Left lung (tissue), 10 donors: ENCODE data around the gene HSBP1L1. TPM values are rescaled to one million over a fixed set of nuclear protein-coding genes. Genes with fewer than 3 reads are reported as not detected.
A peak's percentile ranks its signal among the peaks of the same experiment; 100 is the strongest.

Source experiments
- ATAC-seq: fragments of 200-7000 bp; cut with Tn5 transposase; one replicate; pipeline ENCODE4 v1.9.1; 2020; ENCODE audit warnings: moderate library complexity
- DNase-seq, 4 donors: peaks; one replicate each; pipeline ENCODE4 v3.0.0-alpha.2; 2013 to 2020
- H3K27ac ChIP-seq, 2 donors: fragments of 200-600 bp; sonication (generic) in 1 of 2; one replicate each; pipeline versions ENCODE4 v1.5.0 to v1.8.0; 2020 to 2021
- H3K27me3 ChIP-seq, 2 donors: fragments of 200-600 bp; sonication (generic) in 1 of 2; one replicate each; pipeline versions ENCODE4 v1.5.0 to v1.8.0; 2020 to 2021
- H3K36me3 ChIP-seq, 2 donors: fragments of 200-600 bp; sonication (generic) in 1 of 2; one replicate each; pipeline versions ENCODE4 v1.5.0 to v1.8.0; 2020 to 2021
- H3K4me1 ChIP-seq, 2 donors: fragments of 200-600 bp; one replicate each; pipeline ENCODE4 v1.8.0; 2021
- H3K4me3 ChIP-seq, 2 donors: fragments of 200-600 bp; sonication (generic) in 1 of 2; one replicate each; pipeline versions ENCODE4 v1.5.0 to v1.8.0; 2020 to 2021; ENCODE audit warnings: mild to moderate bottlenecking in 1 of 2
- H3K9me3 ChIP-seq, 2 donors: fragments of 200-600 bp; sonication (generic) in 1 of 2; one replicate each; pipeline versions ENCODE4 v1.5.0 to v1.8.0; 2020 to 2021
- intact Hi-C, 2 donors: fragments of 100-400 bp; cut with DNase I; formaldehyde crosslinking; loops; one replicate each; pipeline versions ENCODE4 v1.11.2 to v1.14.2; 2022
- polyA plus RNA-seq, 6 donors: library from polyadenylated mRNA; unstranded; fragments of 120-200 nt; gene quantifications; one replicate each; pipeline ENCODE4 v1.2.1, GENCODE V29; 2013; ENCODE audit not compliant: insufficient read length in 6 of 6
- total RNA-seq, 2 donors: library from RNA; stranded (reverse); fragmentation: NEBNext Ultra II Directional; extraction: Animal tissue kit (Norgen Biotek cat#: 25700); gene quantifications; one replicate each; pipeline ENCODE4 v1.2.1, GENCODE V29; 2021
- TF ChIP-seq, protein P1 (sequence below), 2 donors: fragments of 200-600 bp; sonication (generic) in 1 of 2; IDR thresholded peaks; one replicate each; pipeline versions ENCODE4 v1.5.0 to v1.8.0; 2021; ENCODE audit warnings: antibody characterized with exemption in 2 of 2
- donor health status: DM: no; HTN: yes; CAD: no.
- donor health status: DM: no; HTN: no; CAD: no.

HSBP1L1 gene
- total and polyA plus RNA-seq, 8 donors, result 21.7 to 38.5 (median 26.5) TPM

- Histone ChIP-seq H3K4me1 (no peaks in the 10 kb centered on the region), H3K4me3 (no peak overlapping the region), H3K27ac (no peak overlapping the region), H3K27me3 (no peaks in the 10 kb centered on the region), H3K36me3 (no peaks in the 10 kb centered on the region), H3K9me3 (peaks cover 0 to 35% of the 10 kb centered on the region in 2 donors)
- TF ChIP-seq, protein P1, sequence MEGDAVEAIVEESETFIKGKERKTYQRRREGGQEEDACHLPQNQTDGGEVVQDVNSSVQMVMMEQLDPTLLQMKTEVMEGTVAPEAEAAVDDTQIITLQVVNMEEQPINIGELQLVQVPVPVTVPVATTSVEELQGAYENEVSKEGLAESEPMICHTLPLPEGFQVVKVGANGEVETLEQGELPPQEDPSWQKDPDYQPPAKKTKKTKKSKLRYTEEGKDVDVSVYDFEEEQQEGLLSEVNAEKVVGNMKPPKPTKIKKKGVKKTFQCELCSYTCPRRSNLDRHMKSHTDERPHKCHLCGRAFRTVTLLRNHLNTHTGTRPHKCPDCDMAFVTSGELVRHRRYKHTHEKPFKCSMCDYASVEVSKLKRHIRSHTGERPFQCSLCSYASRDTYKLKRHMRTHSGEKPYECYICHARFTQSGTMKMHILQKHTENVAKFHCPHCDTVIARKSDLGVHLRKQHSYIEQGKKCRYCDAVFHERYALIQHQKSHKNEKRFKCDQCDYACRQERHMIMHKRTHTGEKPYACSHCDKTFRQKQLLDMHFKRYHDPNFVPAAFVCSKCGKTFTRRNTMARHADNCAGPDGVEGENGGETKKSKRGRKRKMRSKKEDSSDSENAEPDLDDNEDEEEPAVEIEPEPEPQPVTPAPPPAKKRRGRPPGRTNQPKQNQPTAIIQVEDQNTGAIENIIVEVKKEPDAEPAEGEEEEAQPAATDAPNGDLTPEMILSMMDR (IDR thresholded peaks at IDR 0.05), result no peak
- no peak for DNase-seq
- ATAC-seq, result no peak
- intact Hi-C loops, result no loop called here
Measured at GRCh38 chr18:80000877-80001276, 36.4 kb downstream of the HSBP1L1 start.

- TF ChIP-seq, protein P1 (IDR thresholded peaks at IDR 0.05), result no peak
- intact Hi-C loops, result no loop called here
- H3K4me1 ChIP-seq, result no peaks in the 10 kb centered on the region
Measured at GRCh38 chr18:80002468-80002867, 38.0 kb downstream of the HSBP1L1 start.

DNA sequence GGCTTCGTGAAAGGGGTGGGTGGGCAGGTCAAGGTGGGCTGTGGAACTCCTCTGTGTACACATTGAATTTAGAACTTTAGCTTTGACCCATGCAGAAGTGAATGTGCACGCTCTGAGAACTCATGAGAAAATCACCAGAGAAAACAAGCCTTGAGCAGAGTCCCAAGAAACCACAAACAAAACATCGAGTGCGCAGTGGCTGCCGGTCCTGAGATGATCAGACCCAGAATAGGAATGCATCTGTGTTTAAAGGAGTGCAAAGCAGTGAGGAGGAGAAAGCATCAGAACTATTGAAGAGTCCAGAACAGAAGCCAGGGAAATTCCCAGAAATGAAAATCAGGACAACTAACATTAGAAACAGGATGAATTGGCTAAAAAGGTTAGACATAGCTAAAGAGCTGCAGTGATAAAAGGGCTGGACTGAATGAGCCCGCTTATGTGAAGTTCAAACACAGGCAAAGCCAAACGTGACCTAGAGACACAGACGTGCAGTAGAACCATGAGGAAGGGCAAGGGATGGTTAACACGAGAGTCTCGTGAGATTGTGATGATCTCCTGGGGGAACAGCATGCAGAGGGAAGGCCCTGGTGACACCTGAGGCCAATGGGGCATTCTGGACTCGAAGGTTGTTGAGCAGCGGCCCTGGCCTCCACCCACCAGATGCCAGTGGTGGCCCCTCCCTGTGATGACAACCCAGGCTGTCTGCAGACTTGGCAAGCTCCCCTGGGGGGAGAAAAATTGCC lies 40.3 kb downstream of the HSBP1L1 start:
- DNase-seq, result no peak
- intact Hi-C loops, result no loop called here
- peaks cover 0 to 50% of the 10 kb centered on the region in 2 donors for H3K9me3 ChIP-seq
- no peak overlapping the region for H3K27ac ChIP-seq
- no peak for ATAC-seq
- no peaks in the 10 kb centered on the region for H3K27me3 ChIP-seq
- no peak overlapping the region for H3K4me3 ChIP-seq
- TF ChIP-seq, protein P1 (IDR thresholded peaks at IDR 0.05), result no peak
- H3K36me3 ChIP-seq, result no peaks in the 10 kb centered on the region
- H3K4me1 ChIP-seq, result no peaks in the 10 kb centered on the region

More at GRCh38 chr18:80002468-80002867, 38.0 kb downstream of the HSBP1L1 start:
- Histone ChIP-seq H3K4me3 (no peak overlapping the region), H3K36me3 (no peaks in the 10 kb centered on the region), H3K27ac (no peak overlapping the region), H3K9me3 (peaks cover 0 to 38% of the 10 kb centered on the region in 2 donors), H3K27me3 (no peaks in the 10 kb centered on the region)
- DNase-seq (no peak), ATAC-seq (no peak)

GRCh38 chr18:80006724-80007123 lies 42.3 kb downstream of the HSBP1L1 start:
- intact Hi-C loops, result no loop called here
- no peaks in the 10 kb centered on the region for H3K27me3 ChIP-seq
- no peak overlapping the region for H3K4me3 ChIP-seq
- DNase-seq (no peak), ATAC-seq (no peak)
- no peaks in the 10 kb centered on the region for H3K4me1 ChIP-seq
- no peaks in the 10 kb centered on the region for H3K36me3 ChIP-seq
- no peak overlapping the region for H3K27ac ChIP-seq
- peaks cover 0 to 51% of the 10 kb centered on the region in 2 donors for H3K9me3 ChIP-seq
- TF ChIP-seq, protein P1 (IDR thresholded peaks at IDR 0.05), result no peak

DNA sequence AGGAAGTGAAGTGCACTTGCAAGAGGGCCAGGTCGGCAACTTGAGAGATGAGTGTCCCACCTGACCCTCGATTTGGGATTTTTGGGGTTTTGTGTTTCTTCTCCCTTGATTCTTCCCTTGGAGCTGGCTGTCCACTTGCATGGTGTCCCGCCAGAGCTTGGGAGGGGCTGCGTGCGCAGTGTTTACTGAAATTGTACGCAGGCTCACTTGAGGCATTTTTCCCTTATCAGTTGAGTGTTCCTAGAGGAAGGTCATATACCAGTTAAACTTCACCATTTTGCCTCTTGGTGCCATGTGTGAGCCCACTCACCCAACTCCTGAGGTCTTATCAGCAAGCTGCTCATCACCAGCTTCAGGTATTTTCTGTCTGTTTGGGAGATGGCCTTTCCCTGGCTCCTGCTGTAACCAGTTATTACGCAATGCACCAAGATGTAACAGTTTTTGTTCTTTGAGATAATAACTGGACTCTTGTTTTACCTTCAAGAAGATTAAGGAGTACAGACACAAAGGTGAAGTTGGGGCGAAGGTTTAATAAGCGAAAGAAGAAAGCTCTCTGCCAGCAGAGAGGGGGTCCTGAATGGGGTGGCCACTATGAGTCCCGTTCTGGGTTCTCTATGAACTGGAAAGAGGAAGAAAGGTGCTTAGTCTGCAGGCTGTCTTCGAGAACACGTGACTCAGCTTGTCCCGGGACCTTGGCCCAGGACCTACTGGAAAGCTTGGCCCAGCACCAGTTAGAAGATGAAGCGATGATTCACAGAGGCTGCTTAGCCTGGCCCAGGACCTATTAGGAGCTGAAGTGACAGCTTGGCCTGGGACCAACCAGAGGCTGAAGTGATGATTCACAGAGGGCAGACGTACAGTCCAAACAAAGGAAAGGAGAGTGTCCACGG lies 45.5 kb downstream of the HSBP1L1 start:
- Histone ChIP-seq H3K27me3 (no peaks in the 10 kb centered on the region), H3K27ac (peak overlapping the region; percentile 25 to 53), H3K4me3 (no peak overlapping the region), H3K36me3 (no peaks in the 10 kb centered on the region), H3K9me3 (peaks cover 0 to 66% of the 10 kb centered on the region in 2 donors), H3K4me1 (no peaks in the 10 kb centered on the region)
- TF ChIP-seq, protein P1 (IDR thresholded peaks at IDR 0.05), result no peak
- DNase-seq, result peak in 1 of 4 donors; percentile 84
- intact Hi-C loops, result no loop called here
- ATAC-seq, result peak; percentile 88
